Neural cell (in vitro differentiated cells): ENCODE measurements around the gene IL6ST.

Source experiments
- CTCF ChIP-seq: fragments of 450-650 bp; IDR thresholded peaks from 2 replicates; pipeline ENCODE4 v1.5.1; 2014; ENCODE audit warnings: antibody characterized with exemption, mild to moderate bottlenecking, moderate library complexity; ENCODE audit not compliant: poor library complexity, severe bottlenecking
- REST ChIP-seq: IDR thresholded peaks from 2 replicates; pipeline ENCODE4 v1.6.1; 2012; ENCODE audit warnings: borderline replicate concordance

- no peak for TF ChIP-seq CTCF
- TF ChIP-seq REST: no peak
Observed at GRCh38 chr5:55988979-55989638, 5.7 kb downstream of the IL6ST start.
